Activated CD8-positive, alpha-beta T cell treated with anti-CD3 and anti-CD28 coated beads for 36 hours (primary cell): ENCODE measurements around the gene ALKBH6. TPM values are rescaled to one million over a fixed set of nuclear protein-coding genes. Genes with fewer than 3 reads are reported as not detected.

ENCODE experiments used
- ATAC-seq: fragments of 200-7000 bp; cut with Tn5 transposase; one replicate; pipeline ENCODE4 v1.10.0; 2021; ENCODE audit warnings: mild to moderate bottlenecking, moderate library complexity
- CTCF ChIA-PET: fragments of 350-600 bp; sonication (Branson Sonifier 250); formaldehyde crosslinking; loops from one replicate; lab custom pipeline; 2021; ENCODE audit warnings: antibody characterized with exemption; lab: Charles Lee
- POLR2A ChIA-PET: fragments of 350-600 bp; sonication (Branson Sonifier 250); formaldehyde crosslinking; loops from one replicate; lab custom pipeline; 2021; ENCODE audit warnings: antibody characterized with exemption; lab: Charles Lee
- DNase-seq: peaks from one replicate; pipeline ENCODE4 v3.0.0-alpha.2; 2020
- H3K27ac Mint-ChIP-seq: one replicate; pipeline ENCODE4 v1.8.0; 2021; ENCODE audit warnings: mild to moderate bottlenecking, mixed read lengths
- H3K27me3 Mint-ChIP-seq: one replicate; pipeline ENCODE4 v1.8.0; 2021; ENCODE audit warnings: mixed read lengths
- H3K36me3 Mint-ChIP-seq: one replicate; pipeline ENCODE4 v1.8.0; 2021; ENCODE audit warnings: low read depth, mixed read lengths
- H3K4me1 Mint-ChIP-seq: one replicate; pipeline ENCODE4 v1.8.0; 2021; ENCODE audit warnings: low read depth, mixed read lengths
- H3K4me3 Mint-ChIP-seq: one replicate; pipeline ENCODE4 v1.8.0; 2021; ENCODE audit warnings: mild to moderate bottlenecking, moderate library complexity, mixed read lengths
- H3K9me3 Mint-ChIP-seq: one replicate; pipeline ENCODE4 v1.8.0; 2021; ENCODE audit warnings: mixed read lengths
- intact Hi-C: fragments of 100-400 bp; cut with micrococcal nuclease; formaldehyde crosslinking; loops from one replicate; pipeline ENCODE4 v1.10.0; 2022
- total RNA-seq, 2 experiments: library from RNA; stranded (reverse); gene quantifications; one replicate each; pipeline ENCODE4 v1.2.3, GENCODE V29; 2021
- TF ChIP-seq, protein P1 (sequence below): fragments of 200-600 bp; IDR thresholded peaks from one replicate; pipeline ENCODE4 v1.8.0; 2022; ENCODE audit warnings: antibody characterized with exemption, mild to moderate bottlenecking

Gene ALKBH6
- total RNA-seq, 2 experiments from 2014 or later, result 36.5 to 37.5 TPM

DNA sequence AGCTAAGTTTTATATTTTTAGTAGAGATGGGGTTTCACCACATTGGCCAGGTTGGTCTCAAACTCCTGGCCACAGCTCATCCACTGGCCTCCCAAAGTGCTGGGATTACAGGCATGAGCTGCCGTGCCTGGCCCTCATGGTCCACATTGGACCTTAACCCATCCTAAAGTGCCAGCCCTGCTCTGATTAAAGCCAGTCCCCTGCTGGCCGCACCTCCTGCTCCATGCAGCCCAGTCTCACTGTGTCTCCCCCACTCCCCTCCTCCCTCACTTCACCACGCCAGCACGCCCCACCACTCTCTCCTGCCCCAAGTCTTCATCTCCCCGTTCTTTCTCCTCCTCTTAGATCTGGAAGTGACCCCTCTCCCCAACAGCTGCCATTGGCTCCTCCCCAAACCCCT lies 35.7 kb downstream of the ALKBH6 start:
- CTCF ChIA-PET, result interaction anchor here (0.5 kb wide), 1 partner anchor 13 kb away, joined by 3 read pairs; no protein-coding TSS in a partner anchor
- no peak overlapping the region for H3K4me3 Mint-ChIP-seq
- no peaks in the 10 kb centered on the region for H3K36me3 Mint-ChIP-seq
- no peaks in the 10 kb centered on the region for H3K9me3 Mint-ChIP-seq
- no peak overlapping the region for H3K27ac Mint-ChIP-seq
- POLR2A ChIA-PET, result interaction anchor here (1.0 kb wide), 1 partner anchor 19 kb away, joined by 4 read pairs; no protein-coding TSS in a partner anchor
- peaks cover 19% of the 10 kb centered on the region for H3K27me3 Mint-ChIP-seq
- no peaks in the 10 kb centered on the region for H3K4me1 Mint-ChIP-seq
- intact Hi-C loops, result no loop called here
- DNase-seq (no peak), ATAC-seq (no peak)
- TF ChIP-seq, protein P1, sequence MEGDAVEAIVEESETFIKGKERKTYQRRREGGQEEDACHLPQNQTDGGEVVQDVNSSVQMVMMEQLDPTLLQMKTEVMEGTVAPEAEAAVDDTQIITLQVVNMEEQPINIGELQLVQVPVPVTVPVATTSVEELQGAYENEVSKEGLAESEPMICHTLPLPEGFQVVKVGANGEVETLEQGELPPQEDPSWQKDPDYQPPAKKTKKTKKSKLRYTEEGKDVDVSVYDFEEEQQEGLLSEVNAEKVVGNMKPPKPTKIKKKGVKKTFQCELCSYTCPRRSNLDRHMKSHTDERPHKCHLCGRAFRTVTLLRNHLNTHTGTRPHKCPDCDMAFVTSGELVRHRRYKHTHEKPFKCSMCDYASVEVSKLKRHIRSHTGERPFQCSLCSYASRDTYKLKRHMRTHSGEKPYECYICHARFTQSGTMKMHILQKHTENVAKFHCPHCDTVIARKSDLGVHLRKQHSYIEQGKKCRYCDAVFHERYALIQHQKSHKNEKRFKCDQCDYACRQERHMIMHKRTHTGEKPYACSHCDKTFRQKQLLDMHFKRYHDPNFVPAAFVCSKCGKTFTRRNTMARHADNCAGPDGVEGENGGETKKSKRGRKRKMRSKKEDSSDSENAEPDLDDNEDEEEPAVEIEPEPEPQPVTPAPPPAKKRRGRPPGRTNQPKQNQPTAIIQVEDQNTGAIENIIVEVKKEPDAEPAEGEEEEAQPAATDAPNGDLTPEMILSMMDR, result no peak

DNA sequence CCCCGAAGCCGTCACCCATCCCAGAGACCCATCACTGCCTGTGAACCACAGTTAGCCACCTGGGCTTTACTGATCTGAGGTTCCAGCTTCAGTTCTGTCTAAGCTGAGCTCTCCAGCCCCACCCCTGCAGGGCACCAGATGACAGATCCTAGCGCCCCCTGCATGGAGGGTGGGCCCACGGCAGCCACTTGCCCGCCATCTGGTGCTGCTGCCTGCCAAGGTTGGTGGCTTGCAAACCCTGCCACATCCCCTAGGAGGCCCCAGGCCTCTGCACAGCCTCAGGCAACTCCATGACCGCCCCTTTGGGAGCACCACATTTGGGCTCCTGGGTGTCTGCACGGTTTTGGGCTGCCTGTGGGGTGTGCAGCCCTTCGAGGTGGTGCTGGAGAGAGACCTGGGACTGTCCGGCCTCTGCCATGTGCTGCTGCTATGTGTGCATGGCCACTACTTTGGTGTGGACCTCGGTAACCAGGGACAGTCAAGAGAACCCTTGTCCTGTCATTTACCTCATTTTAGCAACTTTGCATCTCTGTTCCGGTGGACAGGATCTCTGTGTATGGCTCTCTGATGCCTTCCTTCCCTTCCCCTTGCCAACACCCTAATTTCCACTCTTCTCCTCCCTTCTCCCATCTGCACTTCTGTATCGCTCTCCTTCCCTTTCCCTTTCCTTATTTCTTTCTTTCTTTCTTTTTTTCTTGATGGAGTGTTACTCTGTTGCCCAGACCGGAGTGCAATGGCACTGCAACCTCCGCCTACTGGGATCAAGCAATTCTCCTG lies 36.4 kb downstream of the ALKBH6 start:
- ChIA-PET CTCF (interaction anchor here (0.5 to 1.5 kb wide), 4 partner anchors 10 to 35 kb away, joined by 3 to 5 read pairs (median 4); no protein-coding TSS in a partner anchor), POLR2A (no interaction called here)
- no peak overlapping the region for H3K4me3 Mint-ChIP-seq
- no peaks in the 10 kb centered on the region for H3K4me1 Mint-ChIP-seq
- H3K9me3 Mint-ChIP-seq, result no peaks in the 10 kb centered on the region
- peak; percentile 71 for DNase-seq
- no peaks in the 10 kb centered on the region for H3K36me3 Mint-ChIP-seq
- ATAC-seq, result peak; percentile 93
- TF ChIP-seq, protein P1, result peak; percentile 60
- H3K27ac Mint-ChIP-seq, result no peak overlapping the region
- intact Hi-C loops, result no loop called here
- peaks cover 15% of the 10 kb centered on the region for H3K27me3 Mint-ChIP-seq

DNA sequence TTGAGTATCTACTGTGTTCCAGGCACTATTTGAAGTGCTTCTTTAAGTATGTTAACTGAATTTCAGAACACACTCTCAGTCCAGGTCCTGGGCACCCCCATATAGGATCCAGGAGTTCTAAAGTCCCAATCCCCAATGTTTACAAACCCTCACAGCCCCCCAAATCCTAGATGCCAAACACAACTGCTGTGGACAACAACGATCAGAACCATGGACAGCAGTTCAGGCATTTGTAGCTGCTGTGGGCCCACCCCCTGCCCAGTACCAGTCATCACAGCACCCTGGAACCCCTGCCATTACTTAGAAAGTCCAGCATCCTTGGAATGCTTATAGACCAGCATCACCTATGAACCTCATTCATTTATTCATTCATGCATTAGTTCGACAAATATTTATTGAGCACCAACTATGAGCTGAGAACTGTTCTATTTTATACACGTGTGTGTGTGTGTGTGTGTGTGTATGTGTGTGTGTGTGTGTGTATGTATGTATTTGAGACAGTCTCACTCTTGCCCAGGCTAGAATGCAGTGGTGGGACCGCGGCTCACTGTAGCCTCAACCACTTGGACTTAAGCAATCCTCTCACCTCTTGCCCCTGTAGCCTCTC lies 38.3 kb downstream of the ALKBH6 start:
- POLR2A ChIA-PET, result interaction anchor here (0.8 to 1.0 kb wide), 2 partner anchors 9 to 13 kb away, joined by 3 read pairs; no protein-coding TSS in a partner anchor
- CTCF ChIA-PET, result interaction anchor here (1.0 kb wide), 1 partner anchor 29 kb away, joined by 4 read pairs; no protein-coding TSS in a partner anchor

DNA sequence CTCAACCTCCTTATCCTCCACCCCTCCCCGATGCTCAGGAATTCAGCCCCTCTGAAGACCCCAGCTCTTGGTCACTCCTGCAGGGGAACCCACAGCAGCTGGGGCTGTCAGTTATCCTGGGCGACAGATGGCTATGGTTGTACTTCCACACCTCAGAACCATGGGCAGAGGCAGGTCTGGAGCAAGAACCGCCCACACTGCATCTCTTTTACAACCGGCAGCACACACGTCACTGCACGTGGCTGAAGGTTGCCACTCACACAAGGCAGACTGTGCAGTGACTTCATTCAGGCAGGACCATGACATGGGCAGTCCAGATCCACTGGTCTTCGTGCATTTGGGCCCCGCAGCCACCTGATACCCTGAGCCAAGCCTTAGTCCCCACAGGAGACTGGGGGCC lies 40.5 kb downstream of the ALKBH6 start:
- no peak overlapping the region for H3K4me3 Mint-ChIP-seq
- H3K27me3 Mint-ChIP-seq, result peaks cover 7% of the 10 kb centered on the region
- H3K4me1 Mint-ChIP-seq, result peaks cover 4% of the 10 kb centered on the region
- no peaks in the 10 kb centered on the region for H3K9me3 Mint-ChIP-seq
- ATAC-seq (no peak), DNase-seq (no peak)
- TF ChIP-seq, protein P1, result no peak
- intact Hi-C loops, result no loop called here
- ChIA-PET CTCF (no interaction called here), POLR2A (no interaction called here)
- no peak overlapping the region for H3K27ac Mint-ChIP-seq
- H3K36me3 Mint-ChIP-seq, result no peaks in the 10 kb centered on the region

More for the DNA sequence above, 38.3 kb downstream of the ALKBH6 start:
- no peak for ATAC-seq
- DNase-seq, result peak; percentile 34
- Mint-ChIP-seq H3K27me3 (peaks cover 12% of the 10 kb centered on the region), H3K4me3 (no peak overlapping the region), H3K36me3 (no peaks in the 10 kb centered on the region), H3K9me3 (no peaks in the 10 kb centered on the region), H3K27ac (no peak overlapping the region), H3K4me1 (no peaks in the 10 kb centered on the region)
- intact Hi-C loops, result no loop called here
- TF ChIP-seq, protein P1, result no peak
